ENCODE data around the gene SORT1. TPM values are rescaled to one million over a fixed set of nuclear protein-coding genes. Genes with fewer than 3 reads are reported as not detected.

The SORT1 gene
- polyA plus RNA-seq, 1 of the 3 experiments (the other 2 are of a cell fraction): 8.5 TPM

DNA sequence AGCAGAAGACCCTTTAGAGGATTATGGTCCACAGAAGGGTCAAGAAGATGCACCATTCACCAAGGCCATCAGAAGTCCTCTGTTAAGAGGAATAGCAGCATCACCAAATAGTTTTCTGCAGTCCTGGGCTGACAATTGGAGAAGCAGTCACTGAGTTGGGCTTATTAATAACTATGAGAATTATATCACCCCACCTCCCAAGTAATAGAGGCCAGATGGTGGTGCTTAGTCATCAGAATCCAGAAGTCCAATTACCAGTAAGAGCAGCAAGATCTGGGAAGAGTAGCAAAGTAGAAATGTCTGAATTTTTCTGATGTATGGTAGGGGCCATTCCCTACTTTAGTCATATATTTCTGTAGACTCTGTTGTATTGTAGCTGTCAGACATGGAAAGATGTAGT, 34.6 kb upstream of the SORT1 start (continued):
- TF ChIP-seq POLR2AphosphoS5 (IDR thresholded peaks at IDR 0.05; ENCODE audit: low read depth, low read length): no peak
- no peak for TF ChIP-seq RAD21 (IDR thresholded peaks at IDR 0.05; ENCODE audit: low read length)
- no peak for TF ChIP-seq JUND (IDR thresholded peaks at IDR 0.05)
- TF ChIP-seq TAF1 (IDR thresholded peaks at IDR 0.05; ENCODE audit: borderline replicate concordance, low read depth, low read length): no peak
- TF ChIP-seq, protein P1, sequence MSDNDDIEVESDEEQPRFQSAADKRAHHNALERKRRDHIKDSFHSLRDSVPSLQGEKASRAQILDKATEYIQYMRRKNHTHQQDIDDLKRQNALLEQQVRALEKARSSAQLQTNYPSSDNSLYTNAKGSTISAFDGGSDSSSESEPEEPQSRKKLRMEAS (IDR thresholded peaks at IDR 0.05; ENCODE audit: low read depth): no peak
- TF ChIP-seq, protein P2, sequence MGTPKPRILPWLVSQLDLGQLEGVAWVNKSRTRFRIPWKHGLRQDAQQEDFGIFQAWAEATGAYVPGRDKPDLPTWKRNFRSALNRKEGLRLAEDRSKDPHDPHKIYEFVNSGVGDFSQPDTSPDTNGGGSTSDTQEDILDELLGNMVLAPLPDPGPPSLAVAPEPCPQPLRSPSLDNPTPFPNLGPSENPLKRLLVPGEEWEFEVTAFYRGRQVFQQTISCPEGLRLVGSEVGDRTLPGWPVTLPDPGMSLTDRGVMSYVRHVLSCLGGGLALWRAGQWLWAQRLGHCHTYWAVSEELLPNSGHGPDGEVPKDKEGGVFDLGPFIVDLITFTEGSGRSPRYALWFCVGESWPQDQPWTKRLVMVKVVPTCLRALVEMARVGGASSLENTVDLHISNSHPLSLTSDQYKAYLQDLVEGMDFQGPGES (IDR thresholded peaks at IDR 0.05; ENCODE audit: low read depth, low read length): no peak
- TF ChIP-seq SMC3 (IDR thresholded peaks at IDR 0.05; ENCODE audit: low read depth, low read length): no peak

- CTCF ChIA-PET: interaction anchor here (0.7 to 4.0 kb wide), 6 partner anchors 28 to 119 kb away, joined by 3 to 22 read pairs (median 3); partner anchors contain the start of gene ATXN7L2
- H2AFZ ChIP-seq (ENCODE audit: low read depth): peak overlapping the region; percentile 81
- H3K9me3 ChIP-seq: no peaks in the 10 kb centered on the region
- H3K27ac ChIP-seq (ENCODE audit: low read depth in 2 of 2, low read length in 1 of 2): peak overlapping the region; percentile 90 to 93; a peak in 3 of 4 replicates
- no peaks in the 10 kb centered on the region for H3K27me3 ChIP-seq (ENCODE audit: insufficient read depth)
- peaks cover 0 to under 1% of the 10 kb centered on the region in 2 experiments for H3K36me3 ChIP-seq (replicated peaks in 1 of 2; ENCODE audit: control insufficient read depth in 1 of 2, insufficient read depth in 2 of 2, low read length in 1 of 2)
- H3K9ac ChIP-seq: peak overlapping the region; percentile 78
- WGBS (ENCODE audit: low lambda C conversion rate): 10% methylated on average over 7 of the region's 7 CpGs
- peaks cover 14% of the 10 kb centered on the region for H3F3A ChIP-seq (replicated peaks; ENCODE audit: insufficient read depth)
- H3K4me2 ChIP-seq: peak overlapping the region; percentile 86
- H3K4me3 ChIP-seq (ENCODE audit: low read depth in 2 of 2, low read length in 1 of 2): peak overlapping the region; percentile 83 to 92
- POLR2A ChIA-PET: interaction anchor here (0.7 kb wide), 1 partner anchor 144 kb away, joined by 3 read pairs; the partner anchor contains the start of gene PSRC1
- H3K4me1 ChIP-seq (ENCODE audit: control insufficient read depth in 1 of 2, insufficient read depth in 2 of 2, low read depth in 1 of 2, low read length in 1 of 2): peaks cover 4 to 13% of the 10 kb centered on the region in 2 experiments; a peak in 3 of 4 replicates
- DNase-seq: no peak
- no peaks in the 10 kb centered on the region for H3K9me2 ChIP-seq
- peaks cover 27% of the 10 kb centered on the region for H4K20me1 ChIP-seq (ENCODE audit: insufficient read depth)
- TF ChIP-seq TCF12 (IDR thresholded peaks at IDR 0.05) (no peak), MXI1 (IDR thresholded peaks at IDR 0.05; ENCODE audit: low read depth, low read length) (no peak), CHD2 (IDR thresholded peaks at IDR 0.05; ENCODE audit: low read length, partially characterized antibody) (no peak), EP300 (IDR thresholded peaks at IDR 0.05; ENCODE audit: borderline replicate concordance in 1 of 2, low read depth in 1 of 2, low read length in 1 of 2) (no peak), GABPA (IDR thresholded peaks at IDR 0.05; ENCODE audit: low read depth) (no peak), ELF1 (IDR thresholded peaks at IDR 0.05) (no peak), CTCF (IDR thresholded peaks at IDR 0.05) (no peak), RXRA (IDR thresholded peaks at IDR 0.05; ENCODE audit: borderline replicate concordance, low read depth) (no peak), JUND (IDR thresholded peaks at IDR 0.05) (no peak), YY1 (IDR thresholded peaks at IDR 0.05; ENCODE audit: low read depth) (no peak)
- TF ChIP-seq, protein P1 (IDR thresholded peaks at IDR 0.05; ENCODE audit: low read depth): no peak
- peaks cover 53% of the 10 kb centered on the region for H3K79me2 ChIP-seq (ENCODE audit: insufficient read depth)
Measured at GRCh38 chr1:109427171-109427467, 29.4 kb upstream of the SORT1 start.
